GM23338 (cell line): Measurements from ENCODE around the gene CCDC106. TPM values are rescaled to one million over a fixed set of nuclear protein-coding genes. Genes with fewer than 3 reads are reported as not detected.

ENCODE experiments used
- ATAC-seq: fragments of 200-7000 bp; cut with Tn5 transposase; 3 replicates; pipeline ENCODE4 v1.9.1; 2020
- DNase-seq: peaks from one replicate; pipeline ENCODE4 v3.0.0-alpha.2; 2015; ENCODE audit warnings: low spot score
- H2AFZ ChIP-seq: fragments of 200-600 bp; sonication (generic); 2 replicates; pipeline ENCODE4 v1.8.0; 2016; ENCODE audit warnings: antibody characterized with exemption, mild to moderate bottlenecking, moderate library complexity
- H3F3A ChIP-seq: fragments of 200-600 bp; sonication (generic); replicated peaks from 2 replicates; pipeline ENCODE4 v1.8.0; 2017; ENCODE audit warnings: antibody characterized with exemption, mixed run types, low read depth
- H3K27ac ChIP-seq: fragments of 200-600 bp; sonication (generic); 2 replicates; pipeline ENCODE4 v1.6.1; 2016; ENCODE audit warnings: low read depth
- H3K27me3 ChIP-seq: fragments of 200-600 bp; sonication (generic); 2 replicates; pipeline ENCODE4 v1.8.0; 2016; ENCODE audit warnings: mild to moderate bottlenecking, mixed run types, moderate library complexity; ENCODE audit not compliant: insufficient read depth
- H3K36me3 ChIP-seq: fragments of 200-600 bp; sonication (generic); 2 replicates; pipeline ENCODE4 v1.8.0; 2016; ENCODE audit warnings: mild to moderate bottlenecking; ENCODE audit not compliant: insufficient read depth
- H3K4me1 ChIP-seq: fragments of 200-600 bp; sonication (generic); 2 replicates; pipeline ENCODE4 v1.8.0; 2016; ENCODE audit warnings: mild to moderate bottlenecking, moderate library complexity; ENCODE audit not compliant: insufficient read depth
- H3K4me2 ChIP-seq: fragments of 200-600 bp; sonication (generic); 2 replicates; pipeline ENCODE4 v1.7.1; 2017; ENCODE audit warnings: mixed run types
- H3K4me3 ChIP-seq: fragments of 200-600 bp; sonication (generic); 2 replicates; pipeline ENCODE4 v1.6.1; 2016; ENCODE audit warnings: mixed run types
- H3K79me2 ChIP-seq: fragments of 200-600 bp; sonication (generic); replicated peaks from 2 replicates; pipeline ENCODE4 v1.8.0; 2017; ENCODE audit warnings: mild to moderate bottlenecking; ENCODE audit not compliant: insufficient read depth
- H3K9me2 ChIP-seq: fragments of 200-600 bp; sonication (generic); 2 replicates; pipeline ENCODE4 v1.8.0; 2017; ENCODE audit not compliant: insufficient read depth
- H4K20me1 ChIP-seq: fragments of 200-600 bp; sonication (generic); replicated peaks from 2 replicates; pipeline ENCODE4 v1.8.0; 2017; ENCODE audit warnings: mild to moderate bottlenecking; ENCODE audit not compliant: insufficient read depth
- H3K27ac Mint-ChIP-seq: 2 replicates; pipeline ENCODE4 v1.8.0; 2020; ENCODE audit warnings: inconsistent platforms, mild to moderate bottlenecking, moderate library complexity, mixed read lengths
- H3K27me3 Mint-ChIP-seq: 3 replicates; pipeline ENCODE4 v1.8.0; 2022; ENCODE audit warnings: low read depth, mild to moderate bottlenecking, moderate library complexity, mixed read lengths, inconsistent platforms; ENCODE audit not compliant: insufficient read depth, poor library complexity
- H3K36me3 Mint-ChIP-seq: 3 replicates; pipeline ENCODE4 v1.8.0; 2021; ENCODE audit warnings: low read depth, mild to moderate bottlenecking, inconsistent platforms, moderate library complexity, mixed read lengths
- H3K4me1 Mint-ChIP-seq: 3 replicates; pipeline ENCODE4 v1.8.0; 2020; ENCODE audit warnings: mild to moderate bottlenecking, inconsistent platforms, mixed read lengths
- H3K4me3 Mint-ChIP-seq: 3 replicates; pipeline ENCODE4 v1.8.0; 2021; ENCODE audit warnings: moderate library complexity, mild to moderate bottlenecking, inconsistent platforms, mixed read lengths
- H3K9me3 Mint-ChIP-seq: 3 replicates; pipeline ENCODE4 v1.8.0; 2020; ENCODE audit warnings: moderate library complexity, mild to moderate bottlenecking, inconsistent platforms, mixed read lengths
- POLR2AphosphoS5 ChIP-seq: IDR thresholded peaks from 2 replicates; pipeline ENCODE4 v1.6.1; 2016; ENCODE audit warnings: antibody characterized with exemption, low read depth
- STAT1 ChIP-seq: IDR thresholded peaks from one replicate; pipeline ENCODE4 v1.6.1; 2016; ENCODE audit warnings: antibody characterized with exemption; ENCODE audit not compliant: unreplicated experiment
- ZNF114 ChIP-seq: fragments of 250-450 bp; sonication (Bioruptor Pico); IDR thresholded peaks from 2 replicates; pipeline ENCODE4 v1.5.0; 2020; ENCODE audit warnings: mild to moderate bottlenecking, moderate library complexity
- polyA plus RNA-seq: library from polyadenylated mRNA; unstranded; fragments of >200 nt; fragmentation: Nextera tagmentation; extraction: Ambion mirVana; gene quantifications from 2 replicates; pipeline ENCODE4 v1.2.1, GENCODE V29; 2016
- total RNA-seq: library from RNA; depleted of rRNA; stranded (reverse); fragments of >200 nt; shearing (Covaris generic); gene quantifications from 2 replicates; pipeline ENCODE4 v1.2.3, GENCODE V29; 2014
- TF ChIP-seq, protein P1 (sequence below): IDR thresholded peaks from 2 replicates; pipeline ENCODE4 v1.6.1; 2016; ENCODE audit warnings: antibody characterized with exemption
- TF ChIP-seq, protein P2 (sequence below): fragments of 250-450 bp; sonication (Bioruptor Pico); IDR thresholded peaks from 2 replicates; pipeline ENCODE4 v1.5.0; 2020; ENCODE audit warnings: mild to moderate bottlenecking, moderate library complexity

The CCDC106 gene
- total and polyA plus RNA-seq, 2 experiments from 2014 or later, result 12.0 to 17.6 TPM

GRCh38 chr19:55599842-55600661 is 48.0 kb upstream of the CCDC106 start, which contains the start of gene ZNF524:
Gene ZNF524 (plus strand): TSS chr19:55600288. CDS start chr19:55602113, 1,825 bp downstream.
- Histone ChIP-seq H3K79me2 (no peaks in the 10 kb centered on the region; the same call in 1 of the 2 replicates), H4K20me1 (no peaks in the 10 kb centered on the region), H2AFZ (peak within 1 kb of the TSS; percentile 2; the same call in 1 of the 2 replicates), H3F3A (peaks cover 16% of the 10 kb centered on the region), H3K4me2 (peak within 1 kb of the TSS; percentile 95), H3K27me3 (no peaks in the 10 kb centered on the region), H3K4me3 (peak within 1 kb of the TSS; percentile 58), H3K4me1 (peaks cover 18% of the 10 kb centered on the region), H3K36me3 (0 out of 2 replicates have a peak, but pooled peaks cover 3% of the 10 kb centered on the region), H3K9me2 (no peaks in the 10 kb centered on the region), H3K27ac (peak within 1 kb of the TSS; percentile 94)
- Mint-ChIP-seq H3K4me3 (peak within 1 kb of the TSS; percentile 99), H3K27ac (peak within 1 kb of the TSS; percentile 100), H3K27me3 (peaks cover 29% of the 10 kb centered on the region), H3K9me3 (peaks cover 6% of the 10 kb centered on the region), H3K4me1 (peaks cover 30% of the 10 kb centered on the region), H3K36me3 (peaks cover 25% of the 10 kb centered on the region)
- DNase-seq (peak; percentile 94), ATAC-seq (peak; percentile 15)
- TF ChIP-seq, protein P1, sequence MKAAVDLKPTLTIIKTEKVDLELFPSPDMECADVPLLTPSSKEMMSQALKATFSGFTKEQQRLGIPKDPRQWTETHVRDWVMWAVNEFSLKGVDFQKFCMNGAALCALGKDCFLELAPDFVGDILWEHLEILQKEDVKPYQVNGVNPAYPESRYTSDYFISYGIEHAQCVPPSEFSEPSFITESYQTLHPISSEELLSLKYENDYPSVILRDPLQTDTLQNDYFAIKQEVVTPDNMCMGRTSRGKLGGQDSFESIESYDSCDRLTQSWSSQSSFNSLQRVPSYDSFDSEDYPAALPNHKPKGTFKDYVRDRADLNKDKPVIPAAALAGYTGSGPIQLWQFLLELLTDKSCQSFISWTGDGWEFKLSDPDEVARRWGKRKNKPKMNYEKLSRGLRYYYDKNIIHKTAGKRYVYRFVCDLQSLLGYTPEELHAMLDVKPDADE, result peak; percentile 51; the same call in 1 of the 2 replicates
- TF ChIP-seq ZNF114 (0 out of 2 replicates have a peak, but pooled peaks have one; percentile 71), STAT1 (no peak)

DNA sequence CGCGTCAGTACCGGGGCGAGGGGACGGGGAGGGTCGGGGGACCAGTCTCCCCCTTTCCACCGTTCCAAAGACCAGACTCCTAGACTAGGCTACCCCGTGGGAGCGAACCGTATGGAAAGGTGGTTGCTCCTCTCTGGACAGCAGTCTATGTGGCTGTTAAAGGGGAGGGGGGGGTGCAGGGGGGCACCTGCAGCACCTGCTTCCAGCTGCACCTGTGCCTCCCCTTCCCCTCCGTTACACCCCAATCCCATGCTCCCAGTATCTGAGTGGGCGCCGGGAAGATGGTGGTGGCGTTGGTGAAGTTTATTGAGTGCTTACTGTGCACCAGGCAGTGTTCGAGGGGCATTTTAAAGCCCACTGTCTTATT is 47.4 kb upstream of the CCDC106 start:
- Histone ChIP-seq H3K27ac (no peak overlapping the region; the same call in 1 of the 2 replicates), H3K4me3 (peak overlapping the region; percentile 58), H3K79me2 (no peaks in the 10 kb centered on the region; the same call in 1 of the 2 replicates), H3K4me1 (peaks cover 18% of the 10 kb centered on the region), H3K4me2 (peak overlapping the region; percentile 95), H2AFZ (no peak overlapping the region), H3K36me3 (0 out of 2 replicates have a peak, but pooled peaks cover 3% of the 10 kb centered on the region), H3K9me2 (no peaks in the 10 kb centered on the region), H3F3A (peaks cover 15% of the 10 kb centered on the region), H3K27me3 (no peaks in the 10 kb centered on the region), H4K20me1 (no peaks in the 10 kb centered on the region)
- H3K4me1 Mint-ChIP-seq, result peaks cover 30% of the 10 kb centered on the region
- H3K4me3 Mint-ChIP-seq, result peak overlapping the region; percentile 74
- DNase-seq (no peak), ATAC-seq (no peak)
- TF ChIP-seq, protein P2, sequence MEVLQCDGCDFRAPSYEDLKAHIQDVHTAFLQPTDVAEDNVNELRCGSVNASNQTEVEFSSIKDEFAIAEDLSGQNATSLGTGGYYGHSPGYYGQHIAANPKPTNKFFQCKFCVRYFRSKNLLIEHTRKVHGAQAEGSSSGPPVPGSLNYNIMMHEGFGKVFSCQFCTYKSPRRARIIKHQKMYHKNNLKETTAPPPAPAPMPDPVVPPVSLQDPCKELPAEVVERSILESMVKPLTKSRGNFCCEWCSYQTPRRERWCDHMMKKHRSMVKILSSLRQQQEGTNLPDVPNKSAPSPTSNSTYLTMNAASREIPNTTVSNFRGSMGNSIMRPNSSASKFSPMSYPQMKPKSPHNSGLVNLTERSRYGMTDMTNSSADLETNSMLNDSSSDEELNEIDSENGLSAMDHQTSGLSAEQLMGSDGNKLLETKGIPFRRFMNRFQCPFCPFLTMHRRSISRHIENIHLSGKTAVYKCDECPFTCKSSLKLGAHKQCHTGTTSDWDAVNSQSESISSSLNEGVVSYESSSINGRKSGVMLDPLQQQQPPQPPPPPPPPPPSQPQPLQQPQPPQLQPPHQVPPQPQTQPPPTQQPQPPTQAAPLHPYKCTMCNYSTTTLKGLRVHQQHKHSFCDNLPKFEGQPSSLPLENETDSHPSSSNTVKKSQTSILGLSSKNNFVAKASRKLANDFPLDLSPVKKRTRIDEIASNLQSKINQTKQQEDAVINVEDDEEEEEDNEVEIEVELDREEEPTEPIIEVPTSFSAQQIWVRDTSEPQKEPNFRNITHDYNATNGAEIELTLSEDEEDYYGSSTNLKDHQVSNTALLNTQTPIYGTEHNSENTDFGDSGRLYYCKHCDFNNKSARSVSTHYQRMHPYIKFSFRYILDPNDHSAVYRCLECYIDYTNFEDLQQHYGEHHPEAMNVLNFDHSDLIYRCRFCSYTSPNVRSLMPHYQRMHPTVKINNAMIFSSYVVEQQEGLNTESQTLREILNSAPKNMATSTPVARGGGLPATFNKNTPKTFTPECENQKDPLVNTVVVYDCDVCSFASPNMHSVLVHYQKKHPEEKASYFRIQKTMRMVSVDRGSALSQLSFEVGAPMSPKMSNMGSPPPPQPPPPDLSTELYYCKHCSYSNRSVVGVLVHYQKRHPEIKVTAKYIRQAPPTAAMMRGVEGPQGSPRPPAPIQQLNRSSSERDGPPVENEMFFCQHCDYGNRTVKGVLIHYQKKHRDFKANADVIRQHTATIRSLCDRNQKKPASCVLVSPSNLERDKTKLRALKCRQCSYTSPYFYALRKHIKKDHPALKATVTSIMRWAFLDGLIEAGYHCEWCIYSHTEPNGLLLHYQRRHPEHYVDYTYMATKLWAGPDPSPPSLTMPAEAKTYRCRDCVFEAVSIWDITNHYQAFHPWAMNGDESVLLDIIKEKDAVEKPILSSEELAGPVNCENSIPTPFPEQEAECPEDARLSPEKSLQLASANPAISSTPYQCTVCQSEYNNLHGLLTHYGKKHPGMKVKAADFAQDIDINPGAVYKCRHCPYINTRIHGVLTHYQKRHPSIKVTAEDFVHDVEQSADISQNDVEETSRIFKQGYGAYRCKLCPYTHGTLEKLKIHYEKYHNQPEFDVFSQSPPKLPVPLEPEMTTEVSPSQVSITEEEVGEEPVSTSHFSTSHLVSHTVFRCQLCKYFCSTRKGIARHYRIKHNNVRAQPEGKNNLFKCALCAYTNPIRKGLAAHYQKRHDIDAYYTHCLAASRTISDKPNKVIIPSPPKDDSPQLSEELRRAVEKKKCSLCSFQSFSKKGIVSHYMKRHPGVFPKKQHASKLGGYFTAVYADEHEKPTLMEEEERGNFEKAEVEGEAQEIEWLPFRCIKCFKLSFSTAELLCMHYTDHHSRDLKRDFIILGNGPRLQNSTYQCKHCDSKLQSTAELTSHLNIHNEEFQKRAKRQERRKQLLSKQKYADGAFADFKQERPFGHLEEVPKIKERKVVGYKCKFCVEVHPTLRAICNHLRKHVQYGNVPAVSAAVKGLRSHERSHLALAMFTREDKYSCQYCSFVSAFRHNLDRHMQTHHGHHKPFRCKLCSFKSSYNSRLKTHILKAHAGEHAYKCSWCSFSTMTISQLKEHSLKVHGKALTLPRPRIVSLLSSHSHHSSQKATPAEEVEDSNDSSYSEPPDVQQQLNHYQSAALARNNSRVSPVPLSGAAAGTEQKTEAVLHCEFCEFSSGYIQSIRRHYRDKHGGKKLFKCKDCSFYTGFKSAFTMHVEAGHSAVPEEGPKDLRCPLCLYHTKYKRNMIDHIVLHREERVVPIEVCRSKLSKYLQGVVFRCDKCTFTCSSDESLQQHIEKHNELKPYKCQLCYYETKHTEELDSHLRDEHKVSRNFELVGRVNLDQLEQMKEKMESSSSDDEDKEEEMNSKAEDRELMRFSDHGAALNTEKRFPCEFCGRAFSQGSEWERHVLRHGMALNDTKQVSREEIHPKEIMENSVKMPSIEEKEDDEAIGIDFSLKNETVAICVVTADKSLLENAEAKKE (CRISPR knock-in tag), result no peak
- peak; percentile 67; the same call in 1 of the 2 replicates for TF ChIP-seq POLR2AphosphoS5
- H3K27me3 Mint-ChIP-seq, result peaks cover 30% of the 10 kb centered on the region
- 0 out of 2 replicates have a peak overlapping the region, but pooled peaks have one; percentile 31 for H3K27ac Mint-ChIP-seq
- peaks cover 19% of the 10 kb centered on the region for H3K36me3 Mint-ChIP-seq
- H3K9me3 Mint-ChIP-seq, result peaks cover 6% of the 10 kb centered on the region
